ENCODE measurements around the gene SLC39A12.
"Not testable (repeated sequence)": the region's sequence is repeated elsewhere in the genome, so short reads cannot be mapped to it uniquely, and the experiment has no call there.

Gene SLC39A12

GRCh38 chr10:17951868-17952371 lies at the start of gene SLC39A12:
SLC39A12 (plus strand) TSS chr10:17951918; CDS start chr10:17953277, 1,359 bp downstream.
- DNase-seq (ENCODE audit: low read depth in 3 of 3, low spot score in 1 of 3) = no peak

- no peak for DNase-seq (ENCODE audit: low read depth in 3 of 3, low spot score in 1 of 3)
These were observed 47.2 kb upstream of the SLC39A12 start for GRCh38 chr10:17904564-17904963.

DNA sequence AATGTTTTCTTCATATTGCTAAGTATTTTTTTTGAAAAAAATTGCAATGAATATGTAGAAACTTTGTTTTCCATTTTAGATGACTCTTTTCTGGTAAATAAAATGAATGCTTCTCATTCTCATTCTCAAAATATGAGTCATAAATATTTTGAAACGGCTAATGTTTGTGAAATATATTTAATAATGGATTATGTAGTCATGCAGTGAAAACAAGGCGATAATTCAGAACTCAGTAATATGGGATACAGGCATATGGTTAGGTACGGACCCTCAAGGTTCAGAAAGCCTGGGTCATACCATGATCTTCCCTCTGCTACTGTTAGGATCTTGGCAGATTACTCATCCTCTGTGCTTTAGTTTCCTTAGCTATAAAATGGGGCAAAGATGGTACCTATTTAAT lies 46.2 kb upstream of the SLC39A12 start:
- no peak for DNase-seq (ENCODE audit: low read depth in 3 of 3, low spot score in 1 of 3)

DNA sequence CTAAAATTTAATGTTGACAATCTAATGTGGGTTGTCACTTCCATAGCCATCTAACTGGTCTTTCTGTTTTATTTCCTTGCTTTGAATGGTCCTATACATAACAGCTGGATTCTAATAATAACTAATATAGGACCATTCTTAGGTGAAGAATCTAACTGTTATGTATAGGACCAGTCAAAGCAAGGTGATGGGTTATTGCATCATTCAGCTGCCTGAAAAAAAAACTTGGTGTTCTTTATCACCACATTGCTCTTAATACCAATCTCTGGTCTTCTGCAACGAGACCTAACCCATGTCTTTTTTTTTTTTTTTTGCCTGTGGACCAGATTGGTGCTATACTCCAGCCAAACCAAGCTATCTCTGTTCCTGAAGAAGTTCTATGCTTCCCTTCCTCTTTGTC lies 45.7 kb upstream of the SLC39A12 start:
- DNase-seq (ENCODE audit: low read depth in 3 of 3, low spot score in 1 of 3) = no peak

DNA sequence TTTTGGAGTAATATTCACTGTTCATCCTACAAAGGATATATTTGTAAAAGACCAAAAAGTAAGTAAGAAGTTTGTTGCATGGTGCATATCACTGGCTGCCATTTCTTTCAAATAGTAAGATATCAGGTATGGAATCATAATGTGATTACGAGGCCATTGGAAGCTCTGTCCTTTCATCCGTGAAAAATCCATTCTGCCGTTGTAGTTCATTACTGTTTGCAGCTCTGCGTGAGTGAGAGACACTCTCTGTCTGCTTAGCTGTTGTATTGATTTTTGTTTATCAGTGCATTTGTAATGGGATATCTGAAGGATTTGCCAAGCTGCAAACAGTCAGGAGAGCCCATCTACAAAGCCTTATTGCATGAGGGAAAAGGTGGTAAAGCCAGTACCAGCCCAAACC lies 44.1 kb upstream of the SLC39A12 start:
- no peak for DNase-seq (ENCODE audit: low read depth in 3 of 3, low spot score in 1 of 3)

GRCh38 chr10:17910125-17910789 lies 41.5 kb upstream of the SLC39A12 start:
- DNase-seq (ENCODE audit: low read depth in 3 of 3, low spot score in 1 of 3) = no peak

- DNase-seq (ENCODE audit: low read depth in 3 of 3, low spot score in 1 of 3) = no peak
These were observed 39.0 kb upstream of the SLC39A12 start for GRCh38 chr10:17912754-17913153.

DNA sequence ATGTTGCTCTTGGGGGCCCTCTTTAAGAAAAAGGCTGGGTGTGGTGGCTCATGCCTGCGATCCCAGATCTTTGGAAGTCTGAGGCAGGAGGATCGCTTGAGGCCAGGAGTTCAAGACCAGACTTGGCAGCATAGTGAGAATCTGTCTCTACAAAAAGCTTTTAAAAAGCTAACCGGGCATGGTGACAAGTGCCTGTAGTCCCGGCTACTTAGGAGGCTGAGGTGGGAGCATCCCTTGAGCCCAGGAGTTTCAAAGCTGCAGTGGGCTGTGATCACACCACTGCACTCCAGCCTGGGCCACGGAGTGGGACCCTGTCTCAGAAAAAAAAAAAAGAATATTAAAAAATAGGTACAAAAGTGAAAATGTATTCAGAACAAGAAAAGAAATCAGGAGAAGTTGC lies 38.1 kb upstream of the SLC39A12 start:
- no peak for DNase-seq (ENCODE audit: low read depth in 3 of 3, low spot score in 1 of 3)

GRCh38 chr10:17914169-17915045 lies 37.3 kb upstream of the SLC39A12 start:
- DNase-seq (ENCODE audit: low read depth in 3 of 3, low spot score in 1 of 3) = no peak

DNA sequence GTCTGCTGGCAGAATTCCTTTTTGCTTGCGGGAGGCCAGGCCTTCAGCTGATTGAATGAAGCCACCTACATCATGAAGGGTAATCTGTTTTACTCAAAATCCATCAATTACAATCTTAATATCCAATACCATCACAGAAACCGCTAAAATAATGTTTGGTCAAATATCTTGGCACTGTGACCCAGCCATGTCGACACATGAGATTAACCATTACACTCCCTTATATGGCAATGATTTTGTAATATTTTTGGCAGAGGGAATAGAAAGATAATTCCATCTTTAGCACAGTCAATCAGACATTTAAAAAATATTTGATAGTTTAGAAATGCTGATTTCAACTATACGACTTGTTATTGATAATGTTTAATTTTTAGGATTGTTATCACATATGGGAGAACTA lies 36.5 kb upstream of the SLC39A12 start:
- no peak for DNase-seq (ENCODE audit: low read depth in 3 of 3, low spot score in 1 of 3)

- DNase-seq (ENCODE audit: low read depth in 3 of 3, low spot score in 1 of 3) = no peak
These were observed 33.4 kb upstream of the SLC39A12 start for GRCh38 chr10:17918187-17918903.

DNA sequence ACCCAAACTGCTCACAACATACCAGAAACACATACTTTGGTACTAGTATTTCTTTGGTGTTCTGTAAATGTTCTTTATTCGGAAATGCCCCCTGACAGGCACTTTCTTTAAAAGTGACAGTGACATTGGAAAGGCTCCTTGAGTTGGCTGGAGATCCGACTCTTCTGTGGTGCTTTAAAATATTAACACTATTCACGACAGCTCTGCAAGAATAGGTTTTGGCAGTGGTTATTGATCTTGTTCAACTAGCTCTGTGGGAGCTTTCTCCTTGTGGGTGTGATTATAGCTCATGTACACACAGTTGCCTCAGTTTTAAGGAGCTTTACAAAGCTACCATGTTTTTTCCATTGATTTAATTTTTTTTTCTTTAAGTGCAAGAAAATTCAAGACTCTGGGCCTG lies 30.3 kb upstream of the SLC39A12 start:
- DNase-seq (ENCODE audit: low read depth in 3 of 3, low spot score in 1 of 3) = no peak

GRCh38 chr10:17923728-17924127 lies 28.0 kb upstream of the SLC39A12 start:
- DNase-seq (ENCODE audit: low read depth in 3 of 3, low spot score in 1 of 3) = no peak

- DNase-seq (ENCODE audit: low read depth in 3 of 3, low spot score in 1 of 3) = no peak
These were observed 8.5 kb upstream of the SLC39A12 start for GRCh38 chr10:17943033-17943745.

DNA sequence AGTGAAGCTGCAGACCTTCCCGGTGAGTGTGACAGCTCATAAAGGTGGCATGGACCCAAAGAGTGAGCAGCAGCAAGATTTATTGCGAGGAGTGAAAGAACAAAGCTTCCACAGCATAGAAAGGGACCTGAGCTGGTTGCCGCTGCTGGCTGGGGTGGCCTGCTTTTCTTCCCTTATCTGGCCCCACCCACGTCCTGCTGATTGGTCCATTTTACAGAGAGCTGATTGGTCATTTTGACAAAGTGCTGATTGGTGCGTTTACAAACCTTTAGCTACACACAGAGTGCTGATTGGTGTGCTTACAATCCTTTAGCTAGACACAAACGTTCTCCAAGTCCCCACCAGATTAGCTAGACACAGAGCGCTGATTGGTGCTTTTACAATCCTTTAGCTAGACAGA lies 1.4 kb upstream of the SLC39A12 start:
- DNase-seq (ENCODE audit: low read depth in 3 of 3, low spot score in 1 of 3) = not testable (repeated sequence)

- DNase-seq (ENCODE audit: low read depth in 3 of 3, low spot score in 1 of 3) = no peak
These were observed 992 bp upstream of the SLC39A12 start for GRCh38 chr10:17950726-17951125.

- DNase-seq (ENCODE audit: low read depth in 3 of 3, low spot score in 1 of 3) = not testable (repeated sequence)
These were observed 2.7 kb downstream of the SLC39A12 start for GRCh38 chr10:17954372-17954771.

GRCh38 chr10:17954861-17955260 lies 3.1 kb downstream of the SLC39A12 start:
- DNase-seq (ENCODE audit: low read depth in 3 of 3, low spot score in 1 of 3) = no peak

DNA sequence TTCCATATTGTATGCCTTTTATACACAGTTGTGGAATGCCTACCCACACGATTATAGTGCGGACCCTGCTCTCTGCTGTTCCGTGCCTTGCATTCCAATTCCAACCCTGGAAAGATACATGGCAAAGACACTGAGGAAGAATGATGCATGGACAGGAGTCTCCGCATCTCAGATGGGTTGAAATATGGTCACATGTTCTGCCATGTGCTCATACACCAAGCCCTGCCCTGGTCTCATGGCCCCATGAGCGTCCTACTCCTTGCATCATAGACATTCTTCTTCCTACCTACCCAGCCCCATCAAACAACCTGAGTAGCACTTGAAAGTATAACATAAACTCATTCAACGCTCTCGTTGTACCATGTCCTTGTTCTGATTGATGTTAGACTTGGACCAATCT lies 6.3 kb downstream of the SLC39A12 start:
- DNase-seq (ENCODE audit: low read depth in 3 of 3, low spot score in 1 of 3) = no peak

DNA sequence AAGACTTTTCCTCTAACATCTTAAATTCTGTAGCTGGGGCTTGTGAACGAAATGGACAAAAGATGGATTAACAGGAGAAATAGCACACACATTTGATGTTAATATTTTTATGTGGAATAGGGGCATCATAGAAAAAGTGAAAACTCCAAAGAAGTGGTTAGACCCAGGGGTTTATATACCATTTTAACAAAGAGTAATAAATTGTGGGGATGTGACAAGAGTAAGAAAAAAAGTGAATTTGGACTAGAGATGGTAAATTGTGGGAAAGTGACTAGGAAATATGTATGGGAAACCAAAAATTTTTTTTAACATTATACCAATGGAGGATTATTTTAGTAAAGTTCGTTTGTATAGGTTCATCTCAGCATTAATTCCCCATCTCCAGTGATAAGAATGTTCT lies 8.2 kb downstream of the SLC39A12 start:
- DNase-seq (ENCODE audit: low read depth in 3 of 3, low spot score in 1 of 3) = no peak
